Vagina (tissue), 2 donors: Measurements from ENCODE around the gene TEAD1. TPM values are rescaled to one million over a fixed set of nuclear protein-coding genes. Genes with fewer than 3 reads are reported as not detected.

Experiments used
- DNase-seq, 2 donors: peaks; one replicate each; pipeline ENCODE4 v3.0.0-alpha.2; 2017; ENCODE audit errors: extremely low spot score in 2 of 2
- H3K27ac ChIP-seq: fragments of 200-600 bp; sonication (generic); one replicate; pipeline ENCODE4 v1.5.1; 2019
- H3K27me3 ChIP-seq: fragments of 200-600 bp; sonication (generic); one replicate; pipeline ENCODE4 v1.5.1; 2019
- H3K36me3 ChIP-seq, 2 donors: fragments of 200-600 bp; sonication (generic); one replicate each; pipeline ENCODE4 v1.5.1; 2017 to 2019
- H3K4me1 ChIP-seq: fragments of 200-600 bp; sonication (generic); one replicate; pipeline ENCODE4 v1.5.1; 2019
- H3K4me3 ChIP-seq, 2 donors: fragments of 200-600 bp; sonication (generic); 1 replicate in 1 of 2; 2 replicates in 1 of 2; pipeline ENCODE4 v1.5.1; 2016 to 2019
- H3K9me3 ChIP-seq: fragments of 200-600 bp; sonication (generic); one replicate; pipeline ENCODE4 v1.5.1; 2019
- POLR2A ChIP-seq, 2 donors: fragments of 450-650 bp; IDR thresholded peaks; one replicate each; pipeline ENCODE4 v1.6.1; 2017; ENCODE audit warnings: antibody characterized with exemption in 2 of 2, mild to moderate bottlenecking in 2 of 2, moderate library complexity in 2 of 2
- POLR2AphosphoS5 ChIP-seq, 2 donors: sonication (generic); formaldehyde crosslinking; IDR thresholded peaks; one replicate each; pipeline ENCODE4 v1.9.0; 2017; ENCODE audit warnings: antibody characterized with exemption in 2 of 2, mild to moderate bottlenecking in 2 of 2, low read depth in 1 of 2; ENCODE audit not compliant: insufficient read depth in 1 of 2
- intact Hi-C: fragments of 100-400 bp; cut with DNase I; formaldehyde crosslinking; loops from one replicate; pipeline ENCODE4 v1.15.1; 2023
- total RNA-seq: library from RNA; depleted of rRNA; stranded (reverse); fragments of >200 nt; gene quantifications from one replicate; pipeline ENCODE4 v1.2.3, GENCODE V29; 2016
- TF ChIP-seq, protein P1 (sequence below), 3 experiments: fragments of 450-650 bp in 2 of 3; fragments of 200-600 bp in 1 of 3; sonication (generic) in 1 of 3; IDR thresholded peaks; one replicate each; pipeline ENCODE4 v1.5.1; 2017 to 2019; ENCODE audit warnings: antibody characterized with exemption in 3 of 3, mild to moderate bottlenecking in 2 of 3, moderate library complexity in 2 of 3

Gene TEAD1
- total RNA-seq, 1 donor from 2014 or later = 50.3 TPM

DNA sequence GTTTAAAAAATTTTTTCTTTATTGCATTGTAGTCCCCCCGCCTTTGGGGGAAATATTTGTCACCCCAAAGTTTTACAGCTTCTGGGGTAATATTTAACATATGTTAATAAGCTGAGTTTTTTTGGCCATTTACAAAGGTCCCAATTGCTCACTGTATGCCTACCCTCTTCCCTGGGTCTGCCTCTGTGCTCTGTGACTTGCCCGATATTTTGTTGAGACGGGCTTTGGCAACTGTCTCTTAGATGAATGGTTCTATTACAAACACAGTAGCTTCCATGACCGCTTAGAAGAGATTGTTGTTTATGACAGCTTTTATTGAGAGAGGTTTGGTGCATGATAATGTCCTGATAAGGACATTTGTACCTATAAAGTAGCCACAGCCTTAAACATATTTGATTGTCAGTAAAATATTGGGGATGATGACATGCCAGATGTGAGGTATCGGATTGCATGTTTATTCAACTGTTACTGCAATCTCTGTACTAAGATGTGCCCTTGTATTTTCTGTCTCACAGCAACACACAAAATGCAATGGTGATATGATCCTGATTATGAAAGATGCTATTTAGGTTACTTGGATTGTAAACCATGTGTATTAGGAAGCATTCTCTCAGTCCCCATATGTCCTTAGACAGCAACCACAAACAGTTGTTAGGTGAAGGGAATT, 103.1 kb downstream of the TEAD1 start:
- H3K27me3 ChIP-seq = no peaks in the 10 kb centered on the region
- H3K4me1 ChIP-seq = peaks cover 15% of the 10 kb centered on the region
- peak overlapping the region; percentile 10 for H3K27ac ChIP-seq
- no peak overlapping the region for H3K4me3 ChIP-seq
- no peaks in the 10 kb centered on the region for H3K36me3 ChIP-seq
- TF ChIP-seq, protein P1, sequence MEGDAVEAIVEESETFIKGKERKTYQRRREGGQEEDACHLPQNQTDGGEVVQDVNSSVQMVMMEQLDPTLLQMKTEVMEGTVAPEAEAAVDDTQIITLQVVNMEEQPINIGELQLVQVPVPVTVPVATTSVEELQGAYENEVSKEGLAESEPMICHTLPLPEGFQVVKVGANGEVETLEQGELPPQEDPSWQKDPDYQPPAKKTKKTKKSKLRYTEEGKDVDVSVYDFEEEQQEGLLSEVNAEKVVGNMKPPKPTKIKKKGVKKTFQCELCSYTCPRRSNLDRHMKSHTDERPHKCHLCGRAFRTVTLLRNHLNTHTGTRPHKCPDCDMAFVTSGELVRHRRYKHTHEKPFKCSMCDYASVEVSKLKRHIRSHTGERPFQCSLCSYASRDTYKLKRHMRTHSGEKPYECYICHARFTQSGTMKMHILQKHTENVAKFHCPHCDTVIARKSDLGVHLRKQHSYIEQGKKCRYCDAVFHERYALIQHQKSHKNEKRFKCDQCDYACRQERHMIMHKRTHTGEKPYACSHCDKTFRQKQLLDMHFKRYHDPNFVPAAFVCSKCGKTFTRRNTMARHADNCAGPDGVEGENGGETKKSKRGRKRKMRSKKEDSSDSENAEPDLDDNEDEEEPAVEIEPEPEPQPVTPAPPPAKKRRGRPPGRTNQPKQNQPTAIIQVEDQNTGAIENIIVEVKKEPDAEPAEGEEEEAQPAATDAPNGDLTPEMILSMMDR (IDR thresholded peaks at IDR 0.05) = no peak
- no peak for TF ChIP-seq POLR2A (IDR thresholded peaks at IDR 0.05)
- no peak for TF ChIP-seq POLR2AphosphoS5 (IDR thresholded peaks at IDR 0.05; ENCODE audit: insufficient read depth in 1 of 2, low read depth in 1 of 2)
- peak in 1 of 2 donors; percentile 11 for DNase-seq
- no peaks in the 10 kb centered on the region for H3K9me3 ChIP-seq
- intact Hi-C loops = no loop called here

DNA sequence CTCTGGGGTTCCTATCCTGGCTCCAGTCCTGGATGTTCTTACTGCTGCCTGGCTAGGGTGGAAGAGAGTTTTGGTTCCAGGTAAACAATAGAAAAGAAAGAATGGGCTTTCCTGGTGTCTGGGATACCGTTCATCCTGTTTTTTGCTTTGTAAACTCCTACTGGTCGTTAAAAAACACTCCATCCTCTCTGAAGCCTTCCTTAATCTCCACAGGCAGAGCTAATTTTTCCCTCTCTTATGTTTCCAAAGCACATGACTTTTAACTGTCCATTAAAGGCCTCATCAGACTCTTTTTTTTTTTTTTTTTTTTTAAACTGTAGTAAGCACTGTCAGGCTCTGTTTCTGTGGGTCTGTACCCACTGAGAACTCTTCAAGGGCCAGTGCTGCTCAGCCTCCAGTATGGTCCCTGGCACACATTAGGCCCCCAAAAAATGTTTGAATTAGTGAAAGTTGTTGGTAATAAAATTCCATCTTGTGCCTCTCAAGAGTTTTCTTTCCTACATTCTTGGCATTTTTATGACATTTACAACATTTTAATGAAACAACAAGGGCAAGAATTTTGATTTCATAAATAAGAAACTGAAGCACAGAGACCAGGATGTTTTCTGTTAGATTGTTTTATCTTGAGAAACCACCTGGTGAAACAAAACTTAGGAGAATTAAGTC, 104.2 kb downstream of the TEAD1 start:
- Histone ChIP-seq H3K4me3 (no peak overlapping the region), H3K36me3 (no peaks in the 10 kb centered on the region), H3K27ac (peak overlapping the region; percentile 10), H3K9me3 (no peaks in the 10 kb centered on the region), H3K4me1 (peaks cover 14% of the 10 kb centered on the region), H3K27me3 (no peaks in the 10 kb centered on the region)
- intact Hi-C loops = no loop called here
- DNase-seq = peak in 1 of 2 donors; percentile 27
- TF ChIP-seq, protein P1 (IDR thresholded peaks at IDR 0.05) = no peak
- TF ChIP-seq POLR2A (IDR thresholded peaks at IDR 0.05) (no peak), POLR2AphosphoS5 (IDR thresholded peaks at IDR 0.05; ENCODE audit: insufficient read depth in 1 of 2, low read depth in 1 of 2) (no peak)

DNA sequence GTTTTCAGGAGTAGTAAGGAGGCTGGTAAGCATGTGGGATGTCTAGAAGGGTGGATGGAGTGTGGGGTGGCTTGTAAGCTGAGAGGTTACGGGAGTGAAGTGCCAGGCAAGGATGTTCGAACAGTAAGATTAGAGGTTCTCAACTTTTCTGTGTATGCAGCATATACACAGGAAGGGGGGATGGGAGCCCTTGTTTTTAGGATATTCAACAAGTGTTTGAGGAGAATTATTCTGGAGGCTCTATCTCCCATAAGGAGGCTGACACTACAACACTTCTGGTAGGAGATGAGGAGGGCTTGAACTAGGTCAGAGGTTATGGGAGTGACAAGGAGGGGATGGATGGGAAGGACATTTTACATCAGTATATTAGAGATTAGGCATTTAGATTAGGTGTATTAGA, 109.5 kb downstream of the TEAD1 start:
- no peaks in the 10 kb centered on the region for H3K9me3 ChIP-seq
- H3K4me3 ChIP-seq = no peak overlapping the region
- DNase-seq = peak in 1 of 2 donors; percentile 40
- TF ChIP-seq POLR2A (IDR thresholded peaks at IDR 0.05) (no peak), POLR2AphosphoS5 (IDR thresholded peaks at IDR 0.05; ENCODE audit: insufficient read depth in 1 of 2, low read depth in 1 of 2) (no peak)
- TF ChIP-seq, protein P1 (IDR thresholded peaks at IDR 0.05) = no peak
- intact Hi-C loops = no loop called here
- no peak overlapping the region for H3K27ac ChIP-seq
- H3K27me3 ChIP-seq = no peaks in the 10 kb centered on the region
- H3K36me3 ChIP-seq = no peaks in the 10 kb centered on the region
- no peaks in the 10 kb centered on the region for H3K4me1 ChIP-seq

DNA sequence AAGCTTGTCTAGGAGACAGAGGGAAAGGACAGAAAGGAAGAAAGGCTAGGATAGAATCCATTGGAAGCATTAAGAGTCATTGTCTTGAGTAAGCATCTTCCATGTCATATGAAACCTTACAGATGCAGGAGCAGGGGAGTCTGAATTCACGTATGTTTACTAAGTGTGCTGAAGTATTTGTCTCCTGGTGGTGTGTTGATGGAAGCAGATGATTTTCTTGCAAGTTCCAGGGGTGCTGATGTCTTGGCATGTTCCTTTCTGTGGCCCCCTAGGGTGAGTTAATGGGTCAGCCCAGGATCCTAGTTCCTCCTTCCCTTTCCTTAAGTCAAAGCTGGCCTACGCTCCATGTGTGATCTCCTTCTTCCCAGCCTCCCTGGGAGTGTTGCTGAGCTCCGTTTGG, 110.2 kb downstream of the TEAD1 start:
- peak in 1 of 2 donors; percentile 65 for DNase-seq
- TF ChIP-seq, protein P1 (IDR thresholded peaks at IDR 0.05) = no peak
- TF ChIP-seq POLR2A (IDR thresholded peaks at IDR 0.05) = no peak
- TF ChIP-seq POLR2AphosphoS5 (IDR thresholded peaks at IDR 0.05; ENCODE audit: insufficient read depth in 1 of 2, low read depth in 1 of 2) = no peak
- intact Hi-C loops = no loop called here

DNA sequence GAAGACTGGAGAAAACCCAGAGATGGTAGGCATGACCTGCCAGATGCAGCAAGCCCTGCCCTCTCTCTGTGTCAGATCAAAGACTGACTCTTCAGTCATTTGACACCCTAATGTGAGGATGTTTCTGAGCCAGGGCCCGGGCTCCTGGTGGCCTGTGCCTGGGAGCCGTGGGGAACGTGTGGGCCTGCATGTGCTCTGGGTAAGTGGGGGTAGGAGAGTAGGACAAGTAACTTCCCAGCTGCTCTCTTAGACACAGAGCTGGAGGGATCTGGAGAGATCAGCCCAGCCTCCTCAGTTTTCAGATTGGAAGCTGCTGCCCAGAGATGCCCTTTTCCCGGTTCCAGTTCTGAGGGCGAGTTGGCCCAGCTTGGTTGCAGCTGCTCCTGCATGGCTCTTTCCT, 110.8 kb downstream of the TEAD1 start:
- TF ChIP-seq POLR2A (IDR thresholded peaks at IDR 0.05) = no peak
- TF ChIP-seq, protein P1 (IDR thresholded peaks at IDR 0.05) = no peak
- TF ChIP-seq POLR2AphosphoS5 (IDR thresholded peaks at IDR 0.05; ENCODE audit: insufficient read depth in 1 of 2, low read depth in 1 of 2) = no peak
- DNase-seq = peak in 1 of 2 donors; percentile 75
- no peaks in the 10 kb centered on the region for H3K36me3 ChIP-seq
- H3K9me3 ChIP-seq = no peaks in the 10 kb centered on the region
- no peaks in the 10 kb centered on the region for H3K27me3 ChIP-seq
- no peaks in the 10 kb centered on the region for H3K4me1 ChIP-seq
- H3K4me3 ChIP-seq = no peak overlapping the region
- no peak overlapping the region for H3K27ac ChIP-seq
- intact Hi-C loops = no loop called here

More for the DNA sequence above, 110.2 kb downstream of the TEAD1 start:
- H3K27ac ChIP-seq = no peak overlapping the region
- H3K36me3 ChIP-seq = no peaks in the 10 kb centered on the region
- H3K4me3 ChIP-seq = no peak overlapping the region
- H3K4me1 ChIP-seq = no peaks in the 10 kb centered on the region
- no peaks in the 10 kb centered on the region for H3K9me3 ChIP-seq
- H3K27me3 ChIP-seq = no peaks in the 10 kb centered on the region
